ENCODE data around the gene CNIH2.
A peak's percentile ranks its signal among the peaks of the same experiment; 100 is the strongest.

CNIH2 gene

DNA sequence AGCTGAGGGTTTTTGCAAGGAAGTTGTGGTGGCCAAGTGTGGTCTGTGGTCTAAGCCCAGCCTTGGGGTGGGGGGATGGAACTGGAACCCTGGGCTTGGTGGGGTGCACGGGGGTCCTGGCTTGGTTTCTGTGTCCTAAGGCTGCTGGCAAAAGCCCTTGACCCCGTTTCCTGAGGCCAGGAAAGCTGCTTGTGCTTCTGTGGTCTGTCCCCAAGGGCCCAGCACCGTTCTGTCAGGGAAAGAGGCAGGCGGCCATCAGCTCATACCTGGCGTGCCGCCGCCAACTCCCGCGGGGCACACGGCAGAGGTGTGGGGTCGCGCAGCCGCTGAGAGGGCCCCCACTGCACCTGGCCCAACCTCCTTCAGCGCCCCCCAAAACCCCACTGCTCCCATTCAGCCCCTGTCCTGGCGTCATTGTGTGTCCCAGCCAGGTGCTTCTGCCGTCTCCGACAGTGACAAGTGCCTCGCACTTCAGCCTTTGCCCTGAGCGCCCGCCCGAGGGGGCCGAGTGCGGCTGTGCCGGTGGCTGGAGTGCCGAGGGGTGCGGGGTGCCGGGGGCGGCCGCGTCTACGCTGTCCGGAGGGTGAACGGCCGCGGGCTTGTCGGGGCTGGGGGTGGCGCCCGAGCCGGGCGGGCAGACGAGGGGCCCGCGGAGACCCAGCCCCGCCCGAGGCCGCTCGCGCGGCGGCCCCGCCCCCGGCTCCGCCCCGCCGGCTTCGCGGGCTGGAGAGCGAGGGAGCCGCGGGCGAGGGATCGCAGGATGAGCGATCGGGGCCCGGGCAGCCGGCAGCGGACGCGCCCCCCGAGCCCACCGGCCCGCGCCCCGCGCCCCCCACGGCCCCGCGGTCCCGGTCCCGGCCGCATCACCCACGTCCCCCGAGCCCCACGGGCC, at the start of gene CNIH2:
Gene CNIH2 (plus strand): TSS at position 705 of the 892 bp plus-strand sequence. CDS start 282 bp downstream, outside the sequence.
- peak within 1 kb of the TSS; percentile 60 for H3K4me3 ChIP-seq (ENCODE audit: low read depth, low read length)
- H3K9ac ChIP-seq (ENCODE audit: low read depth, low read length), result no peak within 1 kb of the TSS
- H3K27ac ChIP-seq (ENCODE audit: low read depth, low read length), result peak within 1 kb of the TSS; percentile 20

GRCh38 chr11:66228521-66228920, 49.5 kb upstream of the CNIH2 start:
- H3K4me1 ChIP-seq (ENCODE audit: control insufficient read depth, insufficient read depth, low read length), result peaks cover 4% of the 10 kb centered on the region; the same call in 1 of the 2 replicates
- peaks cover 19% of the 10 kb centered on the region; the same call in 1 of the 2 replicates for H3K36me3 ChIP-seq (ENCODE audit: control insufficient read depth, insufficient read depth, low read length)
- H3K27ac ChIP-seq (ENCODE audit: low read depth, low read length), result peak overlapping the region; percentile 36
- no peaks in the 10 kb centered on the region for H3K9me3 ChIP-seq (ENCODE audit: control insufficient read depth, insufficient read depth, low read length)
- no peaks in the 10 kb centered on the region for H3K27me3 ChIP-seq (ENCODE audit: control insufficient read depth, insufficient read depth, low read length)
- H3K9ac ChIP-seq (ENCODE audit: low read depth, low read length), result no peak overlapping the region
- H3K4me3 ChIP-seq (ENCODE audit: low read depth, low read length), result no peak overlapping the region

More for the DNA sequence above, at the start of gene CNIH2:
- no peaks in the 10 kb centered on the region for H3K27me3 ChIP-seq (ENCODE audit: control insufficient read depth, insufficient read depth, low read length)
- no peaks in the 10 kb centered on the region for H3K9me3 ChIP-seq (ENCODE audit: control insufficient read depth, insufficient read depth, low read length)
- H3K4me1 ChIP-seq (ENCODE audit: control insufficient read depth, insufficient read depth, low read length), result peaks cover 5% of the 10 kb centered on the region
- peaks cover 25% of the 10 kb centered on the region for H3K36me3 ChIP-seq (ENCODE audit: control insufficient read depth, insufficient read depth, low read length)

DNA sequence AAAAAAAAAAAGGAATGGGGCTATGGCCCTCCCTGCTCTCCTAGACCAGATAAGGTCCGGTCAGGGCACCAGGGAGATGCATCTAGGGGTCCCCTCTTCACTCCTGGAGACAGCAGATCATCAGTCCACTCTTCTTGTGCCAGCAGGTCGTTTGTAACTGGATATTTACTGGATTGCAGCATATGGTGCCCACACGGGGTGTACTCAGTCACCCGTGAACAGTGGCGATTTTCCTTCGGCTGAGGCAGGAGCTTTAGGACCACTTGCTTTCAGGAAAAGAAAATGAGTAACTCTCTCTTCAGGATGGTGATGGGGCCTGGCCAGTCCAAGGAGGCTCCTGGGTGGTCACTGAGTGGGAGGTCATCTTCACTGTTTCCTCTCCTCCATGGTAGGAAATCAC, 47.8 kb upstream of the CNIH2 start:
- Histone ChIP-seq H3K36me3 (ENCODE audit: control insufficient read depth, insufficient read depth, low read length) (peaks cover 23% of the 10 kb centered on the region; the same call in 1 of the 2 replicates), H3K27me3 (ENCODE audit: control insufficient read depth, insufficient read depth, low read length) (no peaks in the 10 kb centered on the region), H3K4me3 (ENCODE audit: low read depth, low read length) (no peak overlapping the region), H3K4me1 (ENCODE audit: control insufficient read depth, insufficient read depth, low read length) (peaks cover 4% of the 10 kb centered on the region; the same call in 1 of the 2 replicates), H3K9me3 (ENCODE audit: control insufficient read depth, insufficient read depth, low read length) (no peaks in the 10 kb centered on the region), H3K9ac (ENCODE audit: low read depth, low read length) (no peak overlapping the region), H3K27ac (ENCODE audit: low read depth, low read length) (no peak overlapping the region)

DNA sequence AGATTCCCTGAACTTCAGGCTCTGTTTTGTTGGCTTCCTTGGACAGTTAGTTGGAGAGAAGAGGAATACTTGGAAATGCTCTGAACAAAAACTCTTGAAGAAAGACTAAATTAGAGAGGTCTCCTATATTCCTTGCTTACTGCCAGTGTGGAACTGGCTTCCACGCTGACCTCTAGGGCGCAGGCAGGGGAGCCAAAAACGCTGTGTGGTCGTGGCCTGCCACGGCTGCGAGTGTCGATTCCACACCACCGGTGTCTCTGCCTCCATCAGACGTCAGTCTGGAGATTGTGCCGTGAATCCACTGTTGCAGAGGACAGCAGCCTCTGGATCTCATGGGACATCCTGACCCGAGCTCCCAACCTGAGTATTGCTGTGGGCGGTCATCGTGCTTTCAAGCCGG, 47.0 kb upstream of the CNIH2 start:
- H3K27me3 ChIP-seq (ENCODE audit: control insufficient read depth, insufficient read depth, low read length), result no peaks in the 10 kb centered on the region
- no peaks in the 10 kb centered on the region for H3K9me3 ChIP-seq (ENCODE audit: control insufficient read depth, insufficient read depth, low read length)
- H3K4me1 ChIP-seq (ENCODE audit: control insufficient read depth, insufficient read depth, low read length), result peaks cover 4% of the 10 kb centered on the region; the same call in 1 of the 2 replicates
- no peak overlapping the region for H3K4me3 ChIP-seq (ENCODE audit: low read depth, low read length)
- H3K36me3 ChIP-seq (ENCODE audit: control insufficient read depth, insufficient read depth, low read length), result peaks cover 30% of the 10 kb centered on the region; the same call in 1 of the 2 replicates
- no peak overlapping the region for H3K9ac ChIP-seq (ENCODE audit: low read depth, low read length)
- no peak overlapping the region for H3K27ac ChIP-seq (ENCODE audit: low read depth, low read length)

- Histone ChIP-seq H3K27ac (ENCODE audit: low read depth, low read length) (no peak overlapping the region), H3K9me3 (ENCODE audit: control insufficient read depth, insufficient read depth, low read length) (no peaks in the 10 kb centered on the region), H3K4me3 (ENCODE audit: low read depth, low read length) (no peak overlapping the region), H3K4me1 (ENCODE audit: control insufficient read depth, insufficient read depth, low read length) (peaks cover 4% of the 10 kb centered on the region; the same call in 1 of the 2 replicates), H3K9ac (ENCODE audit: low read depth, low read length) (no peak overlapping the region), H3K36me3 (ENCODE audit: control insufficient read depth, insufficient read depth, low read length) (peaks cover 30% of the 10 kb centered on the region; the same call in 1 of the 2 replicates), H3K27me3 (ENCODE audit: control insufficient read depth, insufficient read depth, low read length) (no peaks in the 10 kb centered on the region)
These were observed 46.4 kb upstream of the CNIH2 start for GRCh38 chr11:66231561-66231960.

DNA sequence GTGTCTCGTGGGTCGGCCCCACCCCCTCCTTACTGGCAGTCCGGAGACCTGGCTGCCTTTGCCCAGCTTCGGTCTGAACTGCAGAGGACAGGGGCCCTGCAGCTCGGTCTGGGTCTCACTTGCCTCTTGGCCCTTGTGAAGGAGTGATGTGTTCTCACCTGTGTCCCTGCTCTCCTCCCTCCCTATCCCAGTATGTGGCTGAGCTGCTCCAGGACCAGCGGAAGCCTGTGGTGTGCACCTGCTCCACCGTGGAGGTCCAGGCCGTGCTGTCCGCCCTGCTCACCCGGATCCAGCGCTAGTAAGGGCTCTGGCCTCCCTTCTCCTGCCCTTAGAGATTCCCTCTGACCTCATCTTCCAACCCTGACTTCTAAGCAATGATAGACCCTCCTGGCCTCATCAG, 45.2 kb upstream of the CNIH2 start:
- no peak overlapping the region for H3K27ac ChIP-seq (ENCODE audit: low read depth, low read length)
- no peak overlapping the region for H3K4me3 ChIP-seq (ENCODE audit: low read depth, low read length)
- no peaks in the 10 kb centered on the region for H3K27me3 ChIP-seq (ENCODE audit: control insufficient read depth, insufficient read depth, low read length)
- H3K4me1 ChIP-seq (ENCODE audit: control insufficient read depth, insufficient read depth, low read length), result peaks cover 4% of the 10 kb centered on the region; the same call in 1 of the 2 replicates
- no peak overlapping the region for H3K9ac ChIP-seq (ENCODE audit: low read depth, low read length)
- H3K36me3 ChIP-seq (ENCODE audit: control insufficient read depth, insufficient read depth, low read length), result peaks cover 26% of the 10 kb centered on the region; the same call in 1 of the 2 replicates
- H3K9me3 ChIP-seq (ENCODE audit: control insufficient read depth, insufficient read depth, low read length), result no peaks in the 10 kb centered on the region

- H3K36me3 ChIP-seq (ENCODE audit: control insufficient read depth, insufficient read depth, low read length), result peaks cover 26% of the 10 kb centered on the region; the same call in 1 of the 2 replicates
- H3K27me3 ChIP-seq (ENCODE audit: control insufficient read depth, insufficient read depth, low read length), result no peaks in the 10 kb centered on the region
- no peak overlapping the region for H3K4me3 ChIP-seq (ENCODE audit: low read depth, low read length)
- peaks cover 2% of the 10 kb centered on the region; the same call in 1 of the 2 replicates for H3K4me1 ChIP-seq (ENCODE audit: control insufficient read depth, insufficient read depth, low read length)
- no peak overlapping the region for H3K9ac ChIP-seq (ENCODE audit: low read depth, low read length)
- H3K9me3 ChIP-seq (ENCODE audit: control insufficient read depth, insufficient read depth, low read length), result no peaks in the 10 kb centered on the region
- no peak overlapping the region for H3K27ac ChIP-seq (ENCODE audit: low read depth, low read length)
These were observed 44.7 kb upstream of the CNIH2 start for GRCh38 chr11:66233301-66233700.

DNA sequence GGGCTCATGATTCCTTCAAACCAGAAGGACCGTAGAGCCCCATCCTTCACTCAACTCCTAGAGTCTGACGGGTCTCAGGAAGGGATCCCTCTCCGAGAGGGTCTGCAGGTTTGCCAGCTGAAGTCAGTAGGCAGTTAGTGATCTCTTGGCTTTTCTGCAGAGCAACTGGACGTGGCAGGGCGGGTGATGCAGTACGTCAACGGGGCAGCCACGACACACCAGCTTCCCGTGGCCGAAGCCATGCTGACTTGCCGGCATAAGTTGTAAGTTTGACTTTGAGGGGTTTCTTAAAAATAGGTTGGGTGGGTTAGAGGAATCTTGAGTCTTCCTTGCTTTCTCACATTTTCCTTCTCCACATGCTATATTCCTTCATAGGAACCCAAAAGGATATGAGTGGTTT, 42.8 kb upstream of the CNIH2 start:
- H3K27ac ChIP-seq (ENCODE audit: low read depth, low read length), result no peak overlapping the region
- H3K27me3 ChIP-seq (ENCODE audit: control insufficient read depth, insufficient read depth, low read length), result no peaks in the 10 kb centered on the region
- H3K9ac ChIP-seq (ENCODE audit: low read depth, low read length), result no peak overlapping the region
- no peak overlapping the region for H3K4me3 ChIP-seq (ENCODE audit: low read depth, low read length)
- H3K36me3 ChIP-seq (ENCODE audit: control insufficient read depth, insufficient read depth, low read length), result peaks cover 30% of the 10 kb centered on the region; the same call in 1 of the 2 replicates
- H3K4me1 ChIP-seq (ENCODE audit: control insufficient read depth, insufficient read depth, low read length), result no peaks in the 10 kb centered on the region
- no peaks in the 10 kb centered on the region for H3K9me3 ChIP-seq (ENCODE audit: control insufficient read depth, insufficient read depth, low read length)

- peaks cover 31% of the 10 kb centered on the region; the same call in 1 of the 2 replicates for H3K36me3 ChIP-seq (ENCODE audit: control insufficient read depth, insufficient read depth, low read length)
- H3K27ac ChIP-seq (ENCODE audit: low read depth, low read length), result no peak overlapping the region
These were observed 40.1 kb upstream of the CNIH2 start for GRCh38 chr11:66237867-66238266.

DNA sequence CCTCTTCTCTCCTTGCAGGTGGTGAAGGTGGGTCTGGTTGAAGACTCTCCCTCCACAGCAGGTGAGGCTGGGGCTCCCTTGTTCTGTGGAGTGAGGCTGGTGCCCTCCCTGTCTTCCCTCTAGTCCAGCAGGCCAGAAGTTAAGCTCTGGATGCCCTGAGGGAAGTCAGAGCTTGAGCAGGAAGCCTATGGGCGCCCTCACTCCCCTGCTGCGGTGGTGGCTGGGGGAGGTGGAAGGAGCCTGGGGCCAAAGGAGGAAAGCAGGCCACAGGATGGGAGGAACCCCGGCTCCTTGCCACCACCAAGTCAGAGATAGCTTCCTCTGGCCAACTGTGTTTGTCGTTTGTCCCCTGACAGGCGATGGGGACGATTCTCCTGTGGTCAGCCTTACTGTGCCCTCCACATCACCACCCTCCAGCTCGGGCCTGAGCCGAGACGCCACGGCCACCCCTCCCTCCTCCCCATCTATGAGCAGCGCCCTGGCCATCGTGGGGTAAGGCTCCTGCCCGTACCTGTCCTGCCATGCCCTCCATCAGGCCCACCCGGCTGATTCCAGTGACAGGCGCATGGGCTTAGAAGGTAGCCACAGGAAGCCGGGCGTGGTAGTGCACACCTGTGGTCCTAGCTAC, 39.1 kb upstream of the CNIH2 start:
- no peaks in the 10 kb centered on the region for H3K27me3 ChIP-seq (ENCODE audit: control insufficient read depth, insufficient read depth, low read length)
- peaks cover 22% of the 10 kb centered on the region; the same call in 1 of the 2 replicates for H3K36me3 ChIP-seq (ENCODE audit: control insufficient read depth, insufficient read depth, low read length)
- H3K9ac ChIP-seq (ENCODE audit: low read depth, low read length), result no peak overlapping the region
- no peaks in the 10 kb centered on the region for H3K4me1 ChIP-seq (ENCODE audit: control insufficient read depth, insufficient read depth, low read length)
- H3K4me3 ChIP-seq (ENCODE audit: low read depth, low read length), result no peak overlapping the region
- no peaks in the 10 kb centered on the region for H3K9me3 ChIP-seq (ENCODE audit: control insufficient read depth, insufficient read depth, low read length)
- H3K27ac ChIP-seq (ENCODE audit: low read depth, low read length), result no peak overlapping the region

More at GRCh38 chr11:66237867-66238266, 40.1 kb upstream of the CNIH2 start:
- no peak overlapping the region for H3K4me3 ChIP-seq (ENCODE audit: low read depth, low read length)
- H3K9me3 ChIP-seq (ENCODE audit: control insufficient read depth, insufficient read depth, low read length), result no peaks in the 10 kb centered on the region
- no peaks in the 10 kb centered on the region for H3K4me1 ChIP-seq (ENCODE audit: control insufficient read depth, insufficient read depth, low read length)
- H3K27me3 ChIP-seq (ENCODE audit: control insufficient read depth, insufficient read depth, low read length), result no peaks in the 10 kb centered on the region
- H3K9ac ChIP-seq (ENCODE audit: low read depth, low read length), result no peak overlapping the region
